Stimulated activated CD4-positive, alpha-beta T cell treated with anti-CD3 and anti-CD28 coated beads, Interleukin-12 subunit alpha, Interleukin-12 subunit beta, amount 100 ng/mL, for 48 hours (primary cell): ENCODE measurements around the gene CHTF18.
"Not testable (repeated sequence)": the region's sequence is repeated elsewhere in the genome, so short reads cannot be mapped to it uniquely, and the experiment has no call there.

ENCODE experiments used
- DNase-seq, 3 donors: peaks; one replicate each; pipeline ENCODE4 v3.0.0-alpha.2; 2020; ENCODE audit warnings: low read depth in 2 of 3, low spot score in 1 of 3

Gene CHTF18

GRCh38 chr16:775236-775796 lies 13.1 kb upstream of the CHTF18 start:
- DNase-seq = no peak

GRCh38 chr16:776298-776697 lies 12.1 kb upstream of the CHTF18 start:
- not testable (repeated sequence) for DNase-seq

GRCh38 chr16:776824-777223 lies 11.6 kb upstream of the CHTF18 start:
- DNase-seq = no peak

- no peak for DNase-seq
Measured at GRCh38 chr16:777826-778225, 10.6 kb upstream of the CHTF18 start.

- DNase-seq = no peak
Measured at GRCh38 chr16:778447-778846, 10.0 kb upstream of the CHTF18 start.

DNA sequence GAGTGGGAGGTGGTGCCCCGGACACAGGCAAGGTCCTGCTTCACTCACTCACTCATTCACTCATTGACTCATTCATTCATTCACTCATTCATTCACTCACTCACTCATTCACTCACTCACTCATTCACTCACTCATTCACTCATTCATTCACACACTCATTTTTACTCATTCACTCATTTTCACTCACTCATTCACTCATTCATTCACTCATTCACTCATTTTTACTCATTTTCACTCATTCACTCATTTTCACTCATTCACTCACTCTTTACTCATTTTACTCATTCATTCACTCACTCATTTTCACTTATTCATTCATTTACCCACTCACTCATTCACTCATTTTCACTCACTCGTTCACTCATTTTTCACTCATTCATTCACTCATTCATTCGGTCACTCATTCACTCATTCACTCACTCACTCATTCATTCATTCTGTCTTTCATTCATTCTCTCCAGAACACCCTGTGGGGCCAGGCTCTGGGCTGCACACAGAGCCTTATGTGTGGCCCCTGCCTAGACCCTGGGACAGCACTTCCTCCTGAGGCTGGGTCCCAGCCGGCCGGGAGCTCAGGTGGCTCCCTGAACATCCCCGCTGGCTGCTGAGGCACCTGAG lies 9.4 kb upstream of the CHTF18 start:
- DNase-seq = no peak

DNA sequence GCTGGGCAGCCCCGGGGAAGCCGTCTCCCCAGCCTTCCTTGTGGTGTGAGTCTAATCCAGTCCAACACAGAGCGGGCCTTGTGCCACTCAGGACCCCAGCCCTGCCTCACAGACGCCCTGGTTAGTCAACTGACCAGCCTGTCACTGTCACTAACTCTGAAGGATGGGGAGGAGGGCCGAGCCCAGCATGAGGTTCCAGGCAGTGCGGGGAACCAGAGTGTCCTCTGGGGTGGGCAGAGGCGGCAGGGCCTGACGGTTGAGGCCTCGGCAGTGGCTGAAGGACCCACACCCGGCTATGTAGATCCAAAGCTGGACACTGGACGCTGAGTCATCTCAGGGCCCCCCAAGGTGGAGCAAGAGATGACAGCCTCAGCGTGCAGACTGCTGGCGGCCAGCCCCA lies 8.9 kb upstream of the CHTF18 start:
- no peak for DNase-seq

DNA sequence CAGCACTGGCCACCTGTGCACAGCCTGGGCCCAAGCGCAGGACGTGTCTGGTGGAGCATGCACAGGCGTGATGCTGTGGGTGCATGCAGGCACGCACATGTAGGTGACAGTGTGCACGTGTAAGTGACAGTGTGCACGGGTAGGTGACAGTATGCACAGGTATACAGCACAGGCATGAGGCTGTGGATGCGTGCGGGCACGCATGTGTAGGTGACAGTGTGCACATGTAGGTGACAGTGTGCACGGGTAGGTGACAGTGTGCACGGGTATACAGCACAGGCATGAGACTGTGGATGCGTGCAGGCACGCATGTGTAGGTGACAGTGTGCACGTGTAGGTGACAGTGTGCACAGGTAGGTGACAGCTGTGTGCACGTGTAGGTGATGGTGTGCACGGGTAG lies 8.1 kb upstream of the CHTF18 start:
- no peak for DNase-seq

GRCh38 chr16:781346-782010 lies 6.9 kb upstream of the CHTF18 start:
- DNase-seq = no peak

DNA sequence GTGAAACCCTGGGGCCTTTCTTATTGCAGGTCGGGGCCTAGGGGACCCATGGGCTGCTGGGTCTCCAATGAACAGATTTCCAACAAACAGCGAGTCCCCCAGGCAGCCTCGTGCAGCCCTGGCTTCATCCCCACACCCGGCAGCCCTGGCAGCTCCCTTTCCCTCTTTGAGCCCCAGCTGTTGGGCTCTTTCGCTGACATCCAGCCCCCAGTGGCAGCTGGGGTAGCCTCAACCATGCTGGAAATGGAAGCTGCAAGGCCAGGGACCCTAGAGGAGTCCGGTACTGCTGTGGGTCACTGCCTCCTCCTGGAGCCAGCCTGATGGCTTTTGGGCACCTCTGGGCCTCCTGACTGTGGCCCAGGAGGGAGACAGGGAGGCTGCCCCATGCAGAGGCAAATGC lies 6.2 kb upstream of the CHTF18 start:
- DNase-seq = no peak

DNA sequence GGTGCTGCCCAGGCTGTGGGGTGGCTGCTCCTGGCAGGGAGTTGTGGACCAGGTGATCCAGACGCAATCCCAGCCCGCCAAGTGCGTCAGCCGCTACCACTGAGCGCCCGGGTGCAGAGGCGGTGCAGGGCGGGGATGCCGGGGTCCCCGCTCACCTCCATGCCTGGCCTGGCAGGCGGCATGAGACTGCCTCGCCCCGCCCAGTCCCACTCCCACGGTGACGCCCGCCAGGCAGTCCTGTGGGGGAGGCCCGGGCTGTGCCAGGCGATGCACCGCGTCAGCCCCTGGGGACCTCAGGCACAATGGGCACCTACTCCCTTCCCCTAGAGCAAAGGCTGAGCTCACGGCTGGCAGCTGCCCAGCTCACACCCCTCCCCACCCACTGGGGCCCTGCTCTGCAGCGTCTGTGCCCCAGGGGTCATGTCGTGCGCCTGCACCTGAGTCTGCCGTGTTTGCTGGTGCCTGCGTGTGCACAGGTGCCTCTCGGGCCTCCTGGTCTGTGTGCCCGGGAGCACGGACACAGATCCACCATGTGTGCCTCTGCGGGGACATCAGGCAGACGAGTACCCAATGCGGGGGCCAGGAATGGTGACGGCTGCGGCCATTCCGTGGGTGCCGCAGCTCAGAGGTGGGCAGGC lies 5.5 kb upstream of the CHTF18 start:
- DNase-seq = no peak

GRCh38 chr16:783404-784161 lies 4.8 kb upstream of the CHTF18 start:
- no peak for DNase-seq

DNA sequence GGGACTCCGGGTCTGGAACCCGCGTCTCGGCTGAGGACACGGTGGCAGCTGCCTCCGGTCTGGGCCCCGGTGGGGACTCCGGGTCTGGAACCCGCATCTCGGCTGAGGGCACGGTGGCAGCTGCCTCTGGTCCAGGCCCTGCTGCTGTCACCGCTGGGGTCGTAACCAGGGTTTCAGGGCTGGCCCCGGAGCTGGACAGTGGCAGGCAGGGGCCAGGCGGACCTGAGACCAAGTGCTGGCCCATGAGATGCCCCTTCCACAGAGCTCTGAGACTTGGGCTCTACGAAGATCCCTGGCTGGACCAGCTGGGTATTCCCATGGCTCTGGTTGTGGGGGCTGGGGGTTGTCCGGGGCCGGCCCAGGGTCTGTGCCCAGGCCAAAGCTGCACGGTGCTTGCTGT lies 4.0 kb upstream of the CHTF18 start:
- no peak for DNase-seq

- DNase-seq = peak; percentile 57 to 78 (median 71)
Measured at GRCh38 chr16:785563-786535, 2.6 kb upstream of the CHTF18 start.

DNA sequence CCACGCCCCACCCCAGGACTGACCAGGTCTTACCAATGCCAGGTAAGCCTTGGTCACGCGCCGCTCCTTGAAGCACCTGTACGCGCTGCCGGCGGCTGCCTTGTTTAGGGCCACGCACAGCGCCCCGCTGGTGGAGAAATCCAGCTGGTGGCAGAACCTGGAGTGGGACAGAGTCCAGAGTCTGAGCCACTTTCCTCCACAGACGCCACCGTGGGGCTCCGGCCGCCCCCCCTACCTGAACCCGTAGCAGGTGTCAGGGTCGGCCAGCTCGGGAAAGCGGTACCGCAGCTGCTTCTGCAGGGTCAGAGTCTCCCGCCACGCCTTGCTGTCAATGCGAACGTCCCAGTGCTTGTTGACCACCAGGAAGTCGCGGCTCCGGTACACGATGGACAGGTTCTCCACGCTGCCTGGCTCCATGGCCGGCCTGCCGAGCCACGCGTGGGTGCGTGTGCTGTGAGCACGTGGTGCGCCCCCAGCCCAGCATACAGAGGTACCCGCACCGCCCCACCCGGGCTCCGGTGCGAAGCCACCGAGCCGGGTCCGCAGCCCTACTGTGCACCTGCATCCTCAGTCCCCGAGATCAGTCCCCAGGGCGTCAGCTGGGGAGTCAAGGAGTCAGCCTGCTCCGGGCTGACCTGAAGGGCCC lies 976 bp upstream of the CHTF18 start:
- DNase-seq = no peak

DNA sequence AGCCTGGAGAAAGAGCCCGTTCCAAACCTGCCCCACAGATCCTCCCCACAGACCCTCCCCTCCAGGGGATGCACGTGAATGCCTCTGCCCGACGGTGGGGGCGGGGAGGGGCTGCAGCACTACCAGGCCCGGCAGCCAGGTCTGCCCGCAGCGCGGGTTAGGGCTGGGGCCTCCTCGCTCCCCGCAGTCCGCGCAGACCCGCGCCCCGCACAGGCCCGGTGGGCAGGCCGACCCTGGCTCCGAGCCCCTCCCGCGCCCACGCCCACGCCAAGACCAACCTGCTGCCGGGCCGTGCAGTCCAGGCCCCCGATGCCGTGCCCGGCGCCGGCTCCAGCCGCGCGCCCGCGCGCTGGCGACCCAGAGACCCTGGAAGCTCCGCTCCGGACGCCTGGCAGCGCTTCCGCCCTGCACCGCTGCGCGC lies 432 bp upstream of the CHTF18 start, which contains the start of gene RPUSD1:
Gene RPUSD1, minus strand, starts transcription at position 404 of the 421 bp plus-strand sequence. CDS start 644 bp downstream, outside the sequence.
- DNase-seq = no peak

DNA sequence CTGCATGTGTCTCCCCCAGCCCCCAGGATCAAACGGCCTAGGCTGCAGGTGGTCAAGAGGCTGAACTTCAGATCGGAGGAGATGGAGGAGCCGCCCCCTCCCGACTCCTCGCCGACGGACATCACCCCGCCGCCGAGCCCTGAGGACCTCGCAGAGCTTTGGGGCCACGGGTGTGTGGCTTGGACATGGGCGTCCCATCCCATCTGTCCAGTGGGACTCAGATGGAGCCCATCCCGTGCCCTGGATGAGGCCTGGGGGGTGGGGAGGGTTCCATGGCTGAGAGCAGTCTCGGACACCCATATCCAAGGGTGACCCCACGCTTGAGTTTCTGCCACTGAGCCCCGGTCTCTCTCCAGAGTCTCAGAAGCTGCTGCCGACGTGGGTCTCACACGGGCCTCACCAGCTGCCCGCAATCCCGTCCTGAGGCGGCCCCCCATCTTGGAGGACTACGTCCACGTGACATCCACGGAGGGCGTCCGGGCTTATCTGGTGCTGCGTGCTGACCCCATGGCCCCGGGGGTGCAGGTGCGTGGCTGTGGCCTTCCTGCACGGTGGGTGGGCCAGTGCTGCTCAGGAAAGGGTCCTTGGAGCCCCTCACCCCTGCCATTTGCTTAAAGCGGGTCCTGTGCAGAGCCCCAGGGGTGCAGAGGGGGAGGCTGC lies 901 bp downstream of the CHTF18 start:
- no peak for DNase-seq

GRCh38 chr16:790086-790485 lies 1.7 kb downstream of the CHTF18 start:
- DNase-seq = no peak

DNA sequence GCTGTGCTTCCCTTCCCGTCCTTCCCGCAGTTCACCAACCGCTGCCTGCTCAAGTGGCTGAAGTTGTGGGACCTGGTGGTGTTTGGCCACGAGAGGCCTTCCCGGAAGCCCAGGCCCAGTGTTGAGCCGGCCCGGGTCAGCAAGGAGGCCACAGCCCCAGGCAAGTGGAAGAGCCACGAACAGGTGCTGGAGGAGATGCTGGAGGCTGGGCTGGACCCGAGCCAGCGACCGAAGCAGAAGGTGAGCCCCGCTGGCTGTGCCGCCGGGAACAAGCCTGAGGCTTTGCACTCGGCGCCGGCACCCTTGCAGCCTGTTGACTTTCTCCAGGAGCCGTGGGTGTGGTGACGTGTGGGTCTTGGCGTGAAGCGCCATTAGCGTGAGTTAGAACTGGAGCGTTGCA lies 2.7 kb downstream of the CHTF18 start:
- no peak for DNase-seq
